ENCODE results near the gene FAR1. TPM values are rescaled to one million over a fixed set of nuclear protein-coding genes. Genes with fewer than 3 reads are reported as not detected.

FAR1 gene
- polyA plus RNA-seq, 1 experiment = 37.5 TPM

DNA sequence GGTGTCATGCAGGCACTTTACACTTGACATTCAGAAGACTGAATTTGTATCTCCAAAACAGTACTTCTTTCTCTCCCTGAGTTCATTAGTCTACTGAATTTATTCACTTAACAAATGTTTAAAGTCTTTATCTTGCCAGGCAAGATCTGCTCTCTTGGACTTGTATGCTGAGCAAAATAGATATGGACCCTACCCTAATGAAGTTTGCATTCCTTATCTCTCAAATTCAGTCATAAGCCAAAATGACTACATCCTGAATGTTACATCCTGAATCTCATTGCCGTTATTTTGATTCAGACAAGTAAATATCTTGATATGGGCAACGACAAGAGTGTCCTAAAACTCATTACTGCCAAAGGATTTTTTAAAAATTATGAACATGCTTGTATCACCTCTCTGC is 29.7 kb downstream of the FAR1 start:
- TF ChIP-seq, protein P1, sequence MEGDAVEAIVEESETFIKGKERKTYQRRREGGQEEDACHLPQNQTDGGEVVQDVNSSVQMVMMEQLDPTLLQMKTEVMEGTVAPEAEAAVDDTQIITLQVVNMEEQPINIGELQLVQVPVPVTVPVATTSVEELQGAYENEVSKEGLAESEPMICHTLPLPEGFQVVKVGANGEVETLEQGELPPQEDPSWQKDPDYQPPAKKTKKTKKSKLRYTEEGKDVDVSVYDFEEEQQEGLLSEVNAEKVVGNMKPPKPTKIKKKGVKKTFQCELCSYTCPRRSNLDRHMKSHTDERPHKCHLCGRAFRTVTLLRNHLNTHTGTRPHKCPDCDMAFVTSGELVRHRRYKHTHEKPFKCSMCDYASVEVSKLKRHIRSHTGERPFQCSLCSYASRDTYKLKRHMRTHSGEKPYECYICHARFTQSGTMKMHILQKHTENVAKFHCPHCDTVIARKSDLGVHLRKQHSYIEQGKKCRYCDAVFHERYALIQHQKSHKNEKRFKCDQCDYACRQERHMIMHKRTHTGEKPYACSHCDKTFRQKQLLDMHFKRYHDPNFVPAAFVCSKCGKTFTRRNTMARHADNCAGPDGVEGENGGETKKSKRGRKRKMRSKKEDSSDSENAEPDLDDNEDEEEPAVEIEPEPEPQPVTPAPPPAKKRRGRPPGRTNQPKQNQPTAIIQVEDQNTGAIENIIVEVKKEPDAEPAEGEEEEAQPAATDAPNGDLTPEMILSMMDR (IDR thresholded peaks at IDR 0.05; ENCODE audit: insufficient read depth, low read depth, low read length) = no peak
- no peak for DNase-seq (ENCODE audit: low read depth)
- Histone ChIP-seq H3K27me3 (ENCODE audit: control insufficient read depth, insufficient read depth, low read length) (no peaks in the 10 kb centered on the region), H3K4me3 (ENCODE audit: low read depth, low read length) (no peak overlapping the region), H3K36me3 (ENCODE audit: control insufficient read depth, insufficient read depth, low read length) (no peaks in the 10 kb centered on the region; the same call in 1 of the 2 replicates)
- ChIA-PET CTCF (interaction anchor here (0.7 kb wide), 1 partner anchor 313 kb away, joined by 3 read pairs; no protein-coding TSS in a partner anchor), POLR2A (no interaction called here)

DNA sequence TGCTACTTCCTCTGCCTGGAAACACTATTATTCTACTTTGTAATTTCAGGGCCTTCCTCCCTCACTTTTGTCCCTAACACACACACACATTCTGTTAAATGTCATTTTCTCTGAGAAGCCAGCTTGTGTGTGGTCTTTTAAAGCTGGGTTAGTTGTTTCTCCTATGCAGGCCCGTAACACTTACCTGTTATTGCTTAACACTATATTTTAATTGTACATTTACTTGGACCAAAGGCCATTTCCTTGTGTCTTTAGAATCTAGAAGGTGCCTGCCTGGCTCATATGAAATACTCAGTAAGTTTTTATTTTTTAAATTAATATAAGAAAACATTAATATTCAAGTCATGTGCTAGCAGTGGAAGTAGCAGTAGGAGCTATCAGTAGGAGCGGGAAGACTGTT is 30.6 kb downstream of the FAR1 start:
- H3K4me3 ChIP-seq (ENCODE audit: low read depth, low read length) = no peak overlapping the region
- no peak for DNase-seq (ENCODE audit: low read depth)
- H3K36me3 ChIP-seq (ENCODE audit: control insufficient read depth, insufficient read depth, low read length) = no peaks in the 10 kb centered on the region; the same call in 1 of the 2 replicates
- TF ChIP-seq, protein P1 (IDR thresholded peaks at IDR 0.05; ENCODE audit: insufficient read depth, low read depth, low read length) = no peak
- H3K27me3 ChIP-seq (ENCODE audit: control insufficient read depth, insufficient read depth, low read length) = no peaks in the 10 kb centered on the region
- CTCF ChIA-PET = no interaction called here
- POLR2A ChIA-PET = no interaction called here

DNA sequence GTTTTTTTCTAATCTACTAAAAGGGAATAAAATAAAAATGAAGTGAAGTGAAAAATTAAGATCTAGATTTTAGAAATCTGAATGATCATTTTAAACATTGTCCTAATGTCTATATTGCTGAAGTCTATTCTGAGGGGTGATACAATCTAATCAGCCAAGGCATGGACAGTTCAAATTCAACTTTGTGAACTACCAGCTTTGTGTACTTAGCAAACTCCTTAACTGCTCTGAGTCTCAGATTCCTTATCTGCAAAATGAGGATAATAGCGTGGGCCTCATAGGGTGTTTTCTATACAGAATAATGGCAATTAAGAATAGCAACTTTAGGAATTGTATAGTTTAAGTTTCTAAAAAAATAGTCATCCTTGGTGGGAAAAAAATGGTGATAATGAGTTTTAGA is 31.4 kb downstream of the FAR1 start:
- Histone ChIP-seq H3K4me3 (ENCODE audit: low read depth, low read length) (no peak overlapping the region), H3K36me3 (ENCODE audit: control insufficient read depth, insufficient read depth, low read length) (no peaks in the 10 kb centered on the region; the same call in 1 of the 2 replicates), H3K27me3 (ENCODE audit: control insufficient read depth, insufficient read depth, low read length) (no peaks in the 10 kb centered on the region)
- DNase-seq (ENCODE audit: low read depth) = no peak
- TF ChIP-seq, protein P1 (IDR thresholded peaks at IDR 0.05; ENCODE audit: insufficient read depth, low read depth, low read length) = no peak
- ChIA-PET CTCF (interaction anchor here (1.0 kb wide), 1 partner anchor 24 kb away, joined by 3 read pairs; no protein-coding TSS in a partner anchor), POLR2A (no interaction called here)

DNA sequence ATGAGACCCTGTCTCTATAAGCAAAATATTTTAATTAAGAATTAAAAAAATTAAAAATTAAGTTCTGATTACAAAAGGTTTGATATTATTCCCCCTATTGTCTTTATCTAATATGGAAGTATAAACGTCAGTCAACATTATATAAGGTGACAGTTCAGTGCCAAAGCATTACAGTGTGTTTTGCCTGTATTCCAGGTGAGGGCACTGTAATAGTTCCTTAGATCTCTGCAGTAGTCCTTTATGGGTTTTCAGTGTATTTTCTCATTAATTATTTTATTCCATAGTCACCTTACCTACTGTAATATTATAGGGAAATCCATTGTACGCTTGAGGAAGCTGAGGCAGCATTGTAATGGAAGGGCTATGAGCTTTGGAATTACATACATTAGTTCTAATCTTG is 33.0 kb downstream of the FAR1 start:
- no peak overlapping the region for H3K4me3 ChIP-seq (ENCODE audit: low read depth, low read length)
- DNase-seq (ENCODE audit: low read depth) = no peak
- H3K36me3 ChIP-seq (ENCODE audit: control insufficient read depth, insufficient read depth, low read length) = no peaks in the 10 kb centered on the region; the same call in 1 of the 2 replicates
- H3K27me3 ChIP-seq (ENCODE audit: control insufficient read depth, insufficient read depth, low read length) = no peaks in the 10 kb centered on the region
- ChIA-PET CTCF (no interaction called here), POLR2A (no interaction called here)
- TF ChIP-seq, protein P1 (IDR thresholded peaks at IDR 0.05; ENCODE audit: insufficient read depth, low read depth, low read length) = no peak

DNA sequence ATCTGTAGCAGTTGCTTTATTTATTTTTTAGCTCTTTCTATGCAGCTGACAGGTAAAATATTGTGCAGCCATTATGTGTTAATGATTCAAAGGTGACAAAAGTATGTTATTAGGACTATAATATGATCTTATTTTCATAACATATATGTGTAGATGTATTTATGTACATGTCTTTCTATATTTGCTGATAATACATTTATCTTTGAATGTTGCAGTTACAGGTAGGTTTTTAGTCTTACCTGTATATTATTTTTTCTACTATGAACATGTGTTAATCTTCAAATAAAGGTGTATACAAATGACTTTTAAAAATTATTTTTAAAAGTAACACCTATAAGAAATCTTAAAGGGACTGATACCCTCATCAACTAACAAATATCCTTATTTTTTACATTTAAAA is 33.6 kb downstream of the FAR1 start:
- ChIA-PET CTCF (no interaction called here), POLR2A (no interaction called here)
- Histone ChIP-seq H3K4me3 (ENCODE audit: low read depth, low read length) (no peak overlapping the region), H3K27me3 (ENCODE audit: control insufficient read depth, insufficient read depth, low read length) (no peaks in the 10 kb centered on the region), H3K36me3 (ENCODE audit: control insufficient read depth, insufficient read depth, low read length) (no peaks in the 10 kb centered on the region)
- DNase-seq (ENCODE audit: low read depth) = no peak
- TF ChIP-seq, protein P1 (IDR thresholded peaks at IDR 0.05; ENCODE audit: insufficient read depth, low read depth, low read length) = no peak
